Mesothelial cell of epicardium (in vitro differentiated cells): Measurements from ENCODE around the gene GRIA4. TPM values are rescaled to one million over a fixed set of nuclear protein-coding genes. Genes with fewer than 3 reads are reported as not detected.
"Not testable (repeated sequence)": the region's sequence is repeated elsewhere in the genome, so short reads cannot be mapped to it uniquely, and the experiment has no call there.

ENCODE experiments used
- DNase-seq, 2 experiments: peaks; one replicate each; pipeline ENCODE4 v3.0.0; 2021; ENCODE audit warnings: low spot score in 2 of 2; ENCODE audit not compliant: unreplicated experiment in 2 of 2
- H3K27ac Mint-ChIP-seq: 2 replicates; pipeline ENCODE4 v1.8.0; 2021; ENCODE audit warnings: mixed read lengths
- H3K27me3 Mint-ChIP-seq: 2 replicates; pipeline ENCODE4 v1.8.0; 2021; ENCODE audit warnings: low read depth, mixed read lengths
- H3K36me3 Mint-ChIP-seq: 2 replicates; pipeline ENCODE4 v1.8.0; 2021; ENCODE audit warnings: mixed read lengths
- H3K4me1 Mint-ChIP-seq: 2 replicates; pipeline ENCODE4 v1.8.0; 2021; ENCODE audit warnings: mixed read lengths
- H3K4me3 Mint-ChIP-seq: 2 replicates; pipeline ENCODE4 v1.8.0; 2021; ENCODE audit warnings: mild to moderate bottlenecking, moderate library complexity, mixed read lengths
- H3K9me3 Mint-ChIP-seq: 2 replicates; pipeline ENCODE4 v1.8.0; 2021; ENCODE audit warnings: mixed read lengths
- CTCF ChIP-seq: fragments of 200-600 bp; sonication (generic); IDR thresholded peaks from one replicate; pipeline ENCODE4 v1.5.0; 2021; ENCODE audit warnings: antibody characterized with exemption; ENCODE audit not compliant: unreplicated experiment
- total RNA-seq: library from RNA; stranded (reverse); gene quantifications from 3 replicates; pipeline ENCODE4 v1.2.1, GENCODE V29; 2021

Gene GRIA4
- total RNA-seq, 1 donor from 2014 or later = 156 TPM

DNA sequence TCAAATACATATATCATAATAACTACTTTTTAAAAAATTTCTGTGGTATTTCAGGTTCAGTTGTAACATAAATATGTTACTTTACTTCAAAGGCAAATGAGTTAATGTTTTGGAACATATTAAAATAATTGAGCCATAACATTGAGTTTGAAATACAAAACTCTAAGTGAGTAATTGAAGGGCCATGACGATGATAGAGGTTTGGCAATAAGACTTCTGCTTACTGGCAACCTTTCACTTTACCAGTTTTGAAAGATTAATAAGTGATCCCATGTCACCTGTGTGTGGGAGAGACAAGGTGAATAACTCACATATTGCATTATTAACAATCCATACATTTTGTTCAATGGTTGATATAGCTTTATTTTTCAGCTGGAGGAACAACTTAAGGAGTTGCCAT lies 144.4 kb downstream of the GRIA4 start:
- Mint-ChIP-seq H3K27ac (no peak overlapping the region), H3K4me3 (no peak overlapping the region), H3K27me3 (no peaks in the 10 kb centered on the region), H3K9me3 (no peaks in the 10 kb centered on the region), H3K36me3 (peaks cover 29% of the 10 kb centered on the region), H3K4me1 (no peaks in the 10 kb centered on the region)
- no peak for DNase-seq
- no peak for TF ChIP-seq CTCF

- DNase-seq = no peak
- no peaks in the 10 kb centered on the region for H3K9me3 Mint-ChIP-seq
- TF ChIP-seq CTCF = no peak
- no peak overlapping the region for H3K27ac Mint-ChIP-seq
- H3K4me3 Mint-ChIP-seq = no peak overlapping the region
- H3K36me3 Mint-ChIP-seq = peaks cover 32% of the 10 kb centered on the region
- no peaks in the 10 kb centered on the region for H3K27me3 Mint-ChIP-seq
- H3K4me1 Mint-ChIP-seq = no peaks in the 10 kb centered on the region
These were observed 144.8 kb downstream of the GRIA4 start for GRCh38 chr11:105754716-105755115.

GRCh38 chr11:105757107-105757506 lies 147.2 kb downstream of the GRIA4 start:
- no peak overlapping the region for H3K27ac Mint-ChIP-seq
- H3K9me3 Mint-ChIP-seq = no peaks in the 10 kb centered on the region
- no peak for TF ChIP-seq CTCF
- no peak overlapping the region for H3K4me3 Mint-ChIP-seq
- no peak for DNase-seq
- H3K36me3 Mint-ChIP-seq = peaks cover 34% of the 10 kb centered on the region
- H3K27me3 Mint-ChIP-seq = no peaks in the 10 kb centered on the region
- no peaks in the 10 kb centered on the region for H3K4me1 Mint-ChIP-seq

- no peaks in the 10 kb centered on the region for H3K27me3 Mint-ChIP-seq
- peaks cover 19% of the 10 kb centered on the region for H3K36me3 Mint-ChIP-seq
- no peak overlapping the region for H3K4me3 Mint-ChIP-seq
- peaks cover 1% of the 10 kb centered on the region for H3K4me1 Mint-ChIP-seq
- H3K9me3 Mint-ChIP-seq = no peaks in the 10 kb centered on the region
- no peak for TF ChIP-seq CTCF
- no peak overlapping the region for H3K27ac Mint-ChIP-seq
- no peak for DNase-seq
These were observed 153.7 kb downstream of the GRIA4 start for GRCh38 chr11:105763594-105763993.

- DNase-seq = no peak
- Mint-ChIP-seq H3K4me1 (peaks cover 1% of the 10 kb centered on the region), H3K27ac (no peak overlapping the region), H3K27me3 (no peaks in the 10 kb centered on the region), H3K9me3 (no peaks in the 10 kb centered on the region), H3K36me3 (peaks cover 21% of the 10 kb centered on the region), H3K4me3 (no peak overlapping the region)
- TF ChIP-seq CTCF = no peak
These were observed 158.1 kb downstream of the GRIA4 start for GRCh38 chr11:105767931-105768330.

GRCh38 chr11:105769627-105770026 lies 159.8 kb downstream of the GRIA4 start:
- no peaks in the 10 kb centered on the region for H3K9me3 Mint-ChIP-seq
- DNase-seq = no peak
- H3K27ac Mint-ChIP-seq = no peak overlapping the region
- TF ChIP-seq CTCF = no peak
- peaks cover 1% of the 10 kb centered on the region for H3K4me1 Mint-ChIP-seq
- no peaks in the 10 kb centered on the region for H3K27me3 Mint-ChIP-seq
- no peak overlapping the region for H3K4me3 Mint-ChIP-seq
- peaks cover 15% of the 10 kb centered on the region for H3K36me3 Mint-ChIP-seq

DNA sequence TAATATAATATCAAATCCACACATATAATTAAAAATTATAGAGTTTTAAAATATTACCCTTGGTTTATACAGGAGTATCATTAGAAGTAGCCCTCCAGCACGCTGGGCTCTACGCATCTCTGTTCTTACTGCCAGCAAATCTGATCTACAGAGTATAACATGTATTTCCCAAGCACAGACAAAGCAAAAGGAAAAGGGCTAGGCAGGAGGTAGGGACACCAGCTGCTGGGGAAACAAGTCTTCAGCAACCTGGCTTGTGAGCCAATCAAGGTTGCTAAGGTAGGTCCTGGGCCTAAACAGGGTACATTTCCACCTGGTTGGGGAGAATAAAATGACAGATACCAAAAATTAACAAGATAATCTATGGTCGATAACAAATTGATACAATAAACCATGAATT lies 163.6 kb downstream of the GRIA4 start:
- H3K27ac Mint-ChIP-seq, H3K27me3 Mint-ChIP-seq, H3K4me1 Mint-ChIP-seq, DNase-seq, H3K4me3 Mint-ChIP-seq, H3K9me3 Mint-ChIP-seq: not testable (repeated sequence)
- peaks cover 12% of the 10 kb centered on the region for H3K36me3 Mint-ChIP-seq
